Tibial nerve (tissue), 4 donors: Measurements from ENCODE around the gene HSF4. TPM values are rescaled to one million over a fixed set of nuclear protein-coding genes. Genes with fewer than 3 reads are reported as not detected.

Experiments
- DNase-seq, 2 donors: peaks; one replicate each; pipeline ENCODE4 v3.0.0-alpha.2; 2019; ENCODE audit warnings: low spot score in 2 of 2
- H3K27ac ChIP-seq, 4 donors: fragments of 200-600 bp; sonication (generic) in 3 of 4; one replicate each; pipeline ENCODE4 v1.5.1; 2017 to 2019; ENCODE audit warnings: mild to moderate bottlenecking in 1 of 4
- H3K27me3 ChIP-seq, 2 donors: fragments of 200-600 bp; sonication (generic) in 1 of 2; one replicate each; pipeline versions ENCODE4 v1.5.1 to v1.6.0; 2017 to 2019
- H3K36me3 ChIP-seq, 3 donors: fragments of 200-600 bp; sonication (generic); one replicate each; pipeline ENCODE4 v1.5.1; 2018 to 2019
- H3K4me1 ChIP-seq, 4 donors: fragments of 200-600 bp; sonication (generic) in 3 of 4; one replicate each; pipeline ENCODE4 v1.5.1; 2017 to 2019
- H3K4me3 ChIP-seq, 4 donors: fragments of 200-600 bp; sonication (generic) in 3 of 4; one replicate each; pipeline ENCODE4 v1.5.1; 2017 to 2019; ENCODE audit warnings: mild to moderate bottlenecking in 1 of 4, moderate library complexity in 1 of 4
- H3K9me3 ChIP-seq, 4 donors: fragments of 200-600 bp; sonication (generic) in 3 of 4; one replicate each; pipeline ENCODE4 v1.5.1; 2017 to 2019
- EP300 ChIP-seq, 2 donors: sonication (generic); formaldehyde crosslinking; IDR thresholded peaks; one replicate each; pipeline ENCODE4 v1.6.1; 2017; ENCODE audit warnings: antibody characterized with exemption in 2 of 2, mild to moderate bottlenecking in 1 of 2
- POLR2A ChIP-seq, 2 donors: fragments of 450-650 bp; IDR thresholded peaks; one replicate each; pipeline ENCODE4 v1.6.1; 2017; ENCODE audit warnings: antibody characterized with exemption in 2 of 2, mild to moderate bottlenecking in 2 of 2, moderate library complexity in 2 of 2
- WGBS, 2 donors: methylation state at CpG; one replicate each; pipeline ENCODE4 v1.1.5; 2018; 5-methylcytosine and 5-hydroxymethylcytosine counted together
- total RNA-seq, 4 donors: library from RNA; depleted of rRNA; stranded (reverse); fragments of >200 nt; gene quantifications; one replicate each; pipeline ENCODE4 v1.1.0, GENCODE V29; 2016
- TF ChIP-seq, protein P1 (sequence below), 5 experiments: fragments of 200-600 bp in 3 of 5; fragments of 450-650 bp in 2 of 5; sonication (generic) in 3 of 5; IDR thresholded peaks; one replicate each; pipeline ENCODE4 v1.5.1; 2016 to 2019; ENCODE audit warnings: antibody characterized with exemption in 5 of 5, mild to moderate bottlenecking in 3 of 5, moderate library complexity in 2 of 5

The HSF4 gene
- total RNA-seq, 4 donors from 2014 or later: 103 to 167 (median 153) TPM

DNA sequence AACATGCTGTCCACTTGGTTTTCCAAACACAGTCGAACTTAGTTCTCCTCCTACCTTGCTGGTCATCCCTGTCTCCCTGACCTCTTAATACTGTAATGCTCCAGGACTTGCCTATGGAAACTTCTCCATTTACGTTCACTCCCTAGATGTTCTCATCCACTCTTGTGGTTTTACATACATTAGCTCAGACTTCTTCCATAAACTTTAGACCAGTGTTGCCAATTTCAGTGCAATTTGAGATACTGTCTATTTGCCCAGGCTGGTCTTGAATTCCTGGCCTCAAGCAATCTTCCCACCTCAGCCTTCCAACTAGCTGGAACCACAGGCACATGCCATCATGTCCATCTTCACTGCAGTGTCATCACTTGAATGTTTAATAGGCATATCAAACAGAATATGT, 17.7 kb downstream of the HSF4 start:
- no peak for DNase-seq
- Histone ChIP-seq H3K4me3 (no peak overlapping the region), H3K9me3 (no peaks in the 10 kb centered on the region), H3K36me3 (no peaks in the 10 kb centered on the region), H3K4me1 (peaks cover 0 to 57% (median 25%) of the 10 kb centered on the region in 4 donors), H3K27ac (peak overlapping the region in 2 of 4 donors; percentile 92 to 99), H3K27me3 (peaks cover 0 to 13% of the 10 kb centered on the region in 2 donors)
- TF ChIP-seq POLR2A (IDR thresholded peaks at IDR 0.05) (no peak), EP300 (IDR thresholded peaks at IDR 0.05) (no peak)
- TF ChIP-seq, protein P1, sequence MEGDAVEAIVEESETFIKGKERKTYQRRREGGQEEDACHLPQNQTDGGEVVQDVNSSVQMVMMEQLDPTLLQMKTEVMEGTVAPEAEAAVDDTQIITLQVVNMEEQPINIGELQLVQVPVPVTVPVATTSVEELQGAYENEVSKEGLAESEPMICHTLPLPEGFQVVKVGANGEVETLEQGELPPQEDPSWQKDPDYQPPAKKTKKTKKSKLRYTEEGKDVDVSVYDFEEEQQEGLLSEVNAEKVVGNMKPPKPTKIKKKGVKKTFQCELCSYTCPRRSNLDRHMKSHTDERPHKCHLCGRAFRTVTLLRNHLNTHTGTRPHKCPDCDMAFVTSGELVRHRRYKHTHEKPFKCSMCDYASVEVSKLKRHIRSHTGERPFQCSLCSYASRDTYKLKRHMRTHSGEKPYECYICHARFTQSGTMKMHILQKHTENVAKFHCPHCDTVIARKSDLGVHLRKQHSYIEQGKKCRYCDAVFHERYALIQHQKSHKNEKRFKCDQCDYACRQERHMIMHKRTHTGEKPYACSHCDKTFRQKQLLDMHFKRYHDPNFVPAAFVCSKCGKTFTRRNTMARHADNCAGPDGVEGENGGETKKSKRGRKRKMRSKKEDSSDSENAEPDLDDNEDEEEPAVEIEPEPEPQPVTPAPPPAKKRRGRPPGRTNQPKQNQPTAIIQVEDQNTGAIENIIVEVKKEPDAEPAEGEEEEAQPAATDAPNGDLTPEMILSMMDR (IDR thresholded peaks at IDR 0.05): no peak
- WGBS, 2 donors: 79 to 83% methylated on average over 2 of the region's 2 CpGs

DNA sequence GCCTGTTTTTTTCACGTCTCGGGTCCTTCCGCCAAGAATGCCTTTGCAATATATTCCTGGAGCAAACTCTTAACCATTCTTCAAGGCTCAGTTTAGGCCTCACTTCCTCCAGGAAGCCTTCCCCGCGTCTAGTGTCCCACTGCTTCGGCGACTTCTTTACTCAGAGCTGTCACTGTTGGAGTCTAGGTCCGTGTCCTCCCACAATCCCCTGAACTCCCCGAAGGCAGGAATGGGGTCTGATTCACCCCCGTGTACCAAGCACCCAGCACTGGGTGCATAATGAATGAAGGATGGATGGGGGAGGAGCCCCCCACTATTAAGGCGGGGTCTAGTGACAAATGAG, 18.7 kb downstream of the HSF4 start:
- no peak for TF ChIP-seq POLR2A (IDR thresholded peaks at IDR 0.05)
- no peak for TF ChIP-seq EP300 (IDR thresholded peaks at IDR 0.05)
- TF ChIP-seq, protein P1 (IDR thresholded peaks at IDR 0.05): no peak
- 6 to 7% methylated on average over 11 of the region's 11 CpGs for WGBS, 2 donors
- peak overlapping the region; percentile 92 to 99 (median 94) for H3K27ac ChIP-seq
- H3K9me3 ChIP-seq: no peaks in the 10 kb centered on the region
- H3K27me3 ChIP-seq: peaks cover 0 to 6% of the 10 kb centered on the region in 2 donors
- no peak for DNase-seq
- H3K4me3 ChIP-seq: peak overlapping the region in 3 of 4 donors; percentile 62 to 76 (median 74)
- peaks cover 0 to 48% (median 22%) of the 10 kb centered on the region in 4 donors for H3K4me1 ChIP-seq
- H3K36me3 ChIP-seq: no peaks in the 10 kb centered on the region

DNA sequence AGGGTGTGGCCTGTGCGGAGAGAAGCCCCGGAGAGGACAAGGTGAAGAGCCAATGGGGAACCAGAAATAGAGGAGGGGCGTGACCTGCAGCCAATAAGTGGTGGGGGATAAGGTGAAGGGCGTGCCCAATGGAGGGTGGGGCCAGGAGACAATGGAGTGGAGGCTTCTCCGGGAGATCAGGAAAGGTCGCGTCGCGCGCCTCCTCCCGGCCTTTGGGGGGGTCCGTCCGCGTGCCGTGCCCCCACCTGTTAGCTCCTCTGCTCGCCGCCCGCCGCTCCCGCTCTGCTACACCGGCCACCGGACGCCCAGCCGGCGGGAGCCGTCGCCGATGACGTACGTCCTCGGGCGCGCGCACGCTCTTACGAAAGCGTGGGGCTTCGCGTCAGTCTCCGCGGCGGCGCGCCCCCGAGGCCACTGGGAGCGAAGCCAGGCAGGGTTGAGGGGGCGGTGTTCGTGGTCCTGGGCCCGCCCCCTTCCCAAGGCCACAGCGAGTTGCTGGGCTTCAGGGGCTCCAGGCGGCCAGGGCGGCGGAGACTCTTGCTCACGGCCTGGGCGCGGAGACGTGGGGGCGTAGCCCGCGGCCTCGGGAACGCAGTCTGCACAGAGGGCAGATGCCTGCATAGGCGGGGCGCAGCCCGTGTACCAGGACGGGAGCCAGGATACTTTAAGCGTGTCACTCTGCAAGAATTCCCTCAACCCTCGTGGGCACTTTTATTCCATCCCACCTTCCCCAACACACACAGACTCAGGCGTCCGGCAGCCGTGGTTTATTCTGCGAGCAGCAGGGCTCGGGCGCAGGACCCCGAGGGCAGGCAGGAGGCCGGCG, 19.3 kb downstream of the HSF4 start, which contains the start of gene MATCAP1:
Gene MATCAP1, minus strand, starts transcription at position 337 of the 826 bp plus-strand sequence. CDS start 3,353 bp downstream, outside the sequence.
- peak within 1 kb of the TSS; percentile 49 to 76 (median 68) for H3K4me3 ChIP-seq
- peak; percentile 86 to 93 for DNase-seq
- H3K27me3 ChIP-seq: peaks cover 0 to 3% of the 10 kb centered on the region in 2 donors
- peak within 1 kb of the TSS; percentile 92 to 99 (median 94) for H3K27ac ChIP-seq
- H3K4me1 ChIP-seq: peaks cover 0 to 43% (median 18%) of the 10 kb centered on the region in 4 donors
- H3K36me3 ChIP-seq: no peaks in the 10 kb centered on the region
- no peaks in the 10 kb centered on the region for H3K9me3 ChIP-seq
- WGBS, 2 donors: 0% methylated on average over 51 to 74 of the region's 77 CpGs
- TF ChIP-seq, protein P1 (IDR thresholded peaks at IDR 0.05): peak in 1 of 5 experiments; percentile 30
- peak; percentile 47 to 89 for TF ChIP-seq EP300 (IDR thresholded peaks at IDR 0.05)
- peak in 1 of 2 donors; percentile 73 for TF ChIP-seq POLR2A (IDR thresholded peaks at IDR 0.05)

DNA sequence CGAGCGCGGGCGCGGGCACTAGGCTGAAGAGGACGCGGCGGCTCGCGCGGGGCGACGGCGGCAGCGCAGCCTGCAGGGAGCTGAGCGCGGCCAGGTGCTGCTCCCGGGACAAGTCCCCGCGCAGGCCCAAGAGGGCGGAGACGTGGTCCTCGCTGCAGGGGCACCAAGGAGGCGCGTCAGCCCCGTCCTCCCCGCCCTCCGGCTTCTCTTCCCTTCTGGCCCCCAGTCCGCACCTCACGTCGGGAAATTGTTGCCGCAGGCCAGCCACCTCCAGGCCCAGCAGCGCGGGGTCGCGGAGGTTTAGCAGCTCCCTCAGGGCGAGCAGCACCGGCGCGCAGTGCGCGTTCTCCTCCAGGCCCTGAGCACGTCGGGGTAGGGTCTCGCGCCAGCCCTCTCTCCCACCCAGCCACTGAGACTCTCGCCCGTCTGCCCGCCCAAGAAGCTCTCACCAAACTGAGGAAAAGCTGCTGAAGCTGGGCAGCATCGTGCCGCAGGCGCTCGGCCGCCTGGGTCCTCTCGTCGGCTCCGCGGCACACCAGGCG, 20.0 kb downstream of the HSF4 start:
- 17 to 20% methylated on average over 1 to 36 of the region's 59 CpGs for WGBS, 2 donors
- peaks cover 0 to 43% (median 18%) of the 10 kb centered on the region in 4 donors for H3K4me1 ChIP-seq
- H3K9me3 ChIP-seq: no peaks in the 10 kb centered on the region
- DNase-seq: no peak
- TF ChIP-seq EP300 (IDR thresholded peaks at IDR 0.05) (no peak), POLR2A (IDR thresholded peaks at IDR 0.05) (no peak)
- TF ChIP-seq, protein P1 (IDR thresholded peaks at IDR 0.05): no peak
- H3K27ac ChIP-seq: peak overlapping the region; percentile 92 to 99 (median 94)
- H3K4me3 ChIP-seq: peak overlapping the region; percentile 49 to 76 (median 68)
- H3K27me3 ChIP-seq: no peaks in the 10 kb centered on the region
- H3K36me3 ChIP-seq: no peaks in the 10 kb centered on the region
